Trophoblast cell (in vitro differentiated cells and primary cell): ENCODE results near the gene SMYD3.

ENCODE experiments used
- DNase-seq, 2 donors: peaks; one replicate each; pipeline ENCODE4 v3.0.0-alpha.2; 2016
- H2AFZ ChIP-seq: 2 replicates; pipeline ENCODE4 v1.6.1; 2013; ENCODE audit warnings: low read length, moderate library complexity, mild to moderate bottlenecking; ENCODE audit not compliant: insufficient read depth, poor library complexity
- H2AK5ac ChIP-seq: 2 replicates; pipeline ENCODE4 v1.6.1; 2013; ENCODE audit warnings: mild to moderate bottlenecking, low read length
- H2BK120ac ChIP-seq: 2 replicates; pipeline ENCODE4 v1.6.1; 2013; ENCODE audit warnings: low read length, mild to moderate bottlenecking, moderate library complexity; ENCODE audit not compliant: insufficient read depth, poor library complexity
- H2BK12ac ChIP-seq: 2 replicates; pipeline ENCODE4 v1.6.1; 2013; ENCODE audit warnings: mild to moderate bottlenecking, low read length, moderate library complexity
- H2BK5ac ChIP-seq: 2 replicates; pipeline ENCODE4 v1.6.1; 2013; ENCODE audit warnings: low read length, low read depth, moderate library complexity, mild to moderate bottlenecking; ENCODE audit not compliant: poor library complexity
- H3K14ac ChIP-seq: 2 replicates; pipeline ENCODE4 v1.6.1; 2013; ENCODE audit warnings: mild to moderate bottlenecking, low read length
- H3K18ac ChIP-seq: 2 replicates; pipeline ENCODE4 v1.6.1; 2013; ENCODE audit warnings: mild to moderate bottlenecking, low read length
- H3K23ac ChIP-seq: 2 replicates; pipeline ENCODE4 v1.6.1; 2013; ENCODE audit warnings: low read length
- H3K27ac ChIP-seq: 2 replicates; pipeline ENCODE4 v1.5.1; 2013; ENCODE audit warnings: low read depth, mild to moderate bottlenecking, inconsistent platforms, low read length, moderate library complexity
- H3K27me3 ChIP-seq: 2 replicates; pipeline ENCODE4 v1.6.1; 2013; ENCODE audit warnings: inconsistent platforms, mild to moderate bottlenecking, low read length, moderate library complexity; ENCODE audit not compliant: insufficient read depth
- H3K36me3 ChIP-seq, 2 experiments: 1 replicate in 1 of 2; 2 replicates in 1 of 2; pipeline ENCODE4 v1.6.1; 2013; ENCODE audit warnings: low read length in 2 of 2, mild to moderate bottlenecking in 2 of 2, moderate library complexity in 1 of 2; ENCODE audit not compliant: insufficient read depth in 2 of 2, control insufficient read depth in 1 of 2
- H3K4ac ChIP-seq: 2 replicates; pipeline ENCODE4 v1.6.1; 2013; ENCODE audit warnings: low read depth, mild to moderate bottlenecking, low read length, moderate library complexity
- H3K4me1 ChIP-seq, 2 experiments: 1 replicate in 1 of 2; 2 replicates in 1 of 2; pipeline ENCODE4 v1.6.1; 2013; ENCODE audit warnings: low read length in 2 of 2, mild to moderate bottlenecking in 2 of 2, moderate library complexity in 1 of 2; ENCODE audit not compliant: insufficient read depth in 2 of 2, control insufficient read depth in 1 of 2
- H3K4me2 ChIP-seq: 2 replicates; pipeline ENCODE4 v1.6.1; 2013; ENCODE audit warnings: inconsistent platforms, mild to moderate bottlenecking, low read length, moderate library complexity
- H3K4me3 ChIP-seq: 2 replicates; pipeline ENCODE4 v1.5.1; 2013; ENCODE audit warnings: mild to moderate bottlenecking, low read depth, low read length, inconsistent platforms
- H3K79me1 ChIP-seq: one replicate; pipeline ENCODE4 v1.6.1; 2013; ENCODE audit warnings: low read length
- H3K79me2 ChIP-seq: 2 replicates; pipeline ENCODE4 v1.6.1; 2013; ENCODE audit warnings: low read length, mild to moderate bottlenecking; ENCODE audit not compliant: control insufficient read depth, insufficient read depth, poor library complexity
- H3K9ac ChIP-seq: 2 replicates; pipeline ENCODE4 v1.6.1; 2013; ENCODE audit warnings: mild to moderate bottlenecking, low read length
- H3K9me3 ChIP-seq: 2 replicates; pipeline ENCODE4 v1.6.1; 2013; ENCODE audit warnings: low read depth, mild to moderate bottlenecking, control low read depth, inconsistent platforms, low read length; ENCODE audit not compliant: insufficient read depth
- H4K12ac ChIP-seq: 2 replicates; pipeline ENCODE4 v1.6.1; 2013; ENCODE audit warnings: low read depth, mild to moderate bottlenecking, low read length, moderate library complexity
- H4K8ac ChIP-seq: 2 replicates; pipeline ENCODE4 v1.6.1; 2013; ENCODE audit warnings: low read depth, mild to moderate bottlenecking, low read length, moderate library complexity
- H4K91ac ChIP-seq: one replicate; pipeline ENCODE4 v1.6.1; 2013; ENCODE audit warnings: low read depth, mild to moderate bottlenecking, low read length, moderate library complexity
- WGBS: extraction: QIAGEN DNeasy Blood & Tissue Kit; methylation state at CpG from one replicate; pipeline ENCODE4 v1.1.7; 2013; ENCODE audit warnings: missing lambda C conversion rate; ENCODE audit not compliant: insufficient read length, insufficient coverage; ENCODE audit errors: extremely low coverage; 5-methylcytosine and 5-hydroxymethylcytosine counted together

Gene SMYD3

GRCh38 chr1:246297279-246298265 is 209.5 kb downstream of the SMYD3 start:
- no peak overlapping the region for H3K4me3 ChIP-seq

GRCh38 chr1:246295968-246296367 is 211.1 kb downstream of the SMYD3 start:
- Histone ChIP-seq H3K79me2 (no peaks in the 10 kb centered on the region), H3K9me3 (no peaks in the 10 kb centered on the region), H4K91ac (no peak overlapping the region), H3K9ac (no peak overlapping the region), H3K79me1 (no peaks in the 10 kb centered on the region), H3K36me3 (no peaks in the 10 kb centered on the region), H3K23ac (no peak overlapping the region), H4K8ac (no peak overlapping the region), H3K14ac (no peak overlapping the region), H3K4me1 (peaks cover 0 to 2% of the 10 kb centered on the region in 2 experiments), H3K27ac (peak overlapping the region; percentile 25), H3K27me3 (no peaks in the 10 kb centered on the region), H3K4ac (no peak overlapping the region), H3K18ac (no peak overlapping the region), H2BK12ac (no peak overlapping the region), H2AK5ac (no peak overlapping the region), H2AFZ (no peak overlapping the region), H2BK5ac (no peak overlapping the region), H3K4me3 (no peak overlapping the region), H2BK120ac (peak overlapping the region; percentile 33), H4K12ac (no peak overlapping the region), H3K4me2 (no peak overlapping the region)
- no CpG with 5 or more reads among the region's 5 CpGs for WGBS
- DNase-seq = no peak

More at GRCh38 chr1:246297279-246298265, 209.5 kb downstream of the SMYD3 start:
- Histone ChIP-seq H2AFZ (no peak overlapping the region), H3K9ac (no peak overlapping the region), H3K27me3 (no peaks in the 10 kb centered on the region), H3K36me3 (no peaks in the 10 kb centered on the region), H4K91ac (no peak overlapping the region), H3K4me1 (peaks cover 0 to 5% of the 10 kb centered on the region in 2 experiments), H2BK120ac (no peak overlapping the region), H4K8ac (no peak overlapping the region), H2BK12ac (no peak overlapping the region), H3K79me2 (no peaks in the 10 kb centered on the region), H2AK5ac (no peak overlapping the region), H3K18ac (no peak overlapping the region), H3K23ac (no peak overlapping the region), H3K27ac (no peak overlapping the region), H3K79me1 (no peaks in the 10 kb centered on the region), H3K4ac (no peak overlapping the region), H3K9me3 (no peaks in the 10 kb centered on the region), H2BK5ac (no peak overlapping the region), H3K4me2 (no peak overlapping the region), H4K12ac (no peak overlapping the region), H3K14ac (no peak overlapping the region)
- WGBS = no CpG with 5 or more reads among the region's 5 CpGs
- DNase-seq = no peak

GRCh38 chr1:246295340-246295739 is 211.7 kb downstream of the SMYD3 start:
- no peak overlapping the region for H3K4me3 ChIP-seq
- no peak overlapping the region for H4K12ac ChIP-seq
- H3K4me1 ChIP-seq = peaks cover 0 to 2% of the 10 kb centered on the region in 2 experiments
- H4K91ac ChIP-seq = peak overlapping the region; percentile 35
- H2AK5ac ChIP-seq = no peak overlapping the region
- no peak overlapping the region for H2BK12ac ChIP-seq
- no peak overlapping the region for H3K4me2 ChIP-seq
- H3K9ac ChIP-seq = no peak overlapping the region
- no peak overlapping the region for H3K27ac ChIP-seq
- no peak for DNase-seq
- H3K27me3 ChIP-seq = no peaks in the 10 kb centered on the region
- no peak overlapping the region for H3K14ac ChIP-seq
- no peak overlapping the region for H3K18ac ChIP-seq
- H2AFZ ChIP-seq = no peak overlapping the region
- H3K4ac ChIP-seq = no peak overlapping the region
- H3K36me3 ChIP-seq = no peaks in the 10 kb centered on the region
- H3K9me3 ChIP-seq = no peaks in the 10 kb centered on the region
- no peak overlapping the region for H2BK5ac ChIP-seq
- no peak overlapping the region for H3K23ac ChIP-seq
- no CpG with 5 or more reads among the region's 2 CpGs for WGBS
- no peak overlapping the region for H4K8ac ChIP-seq
- H3K79me2 ChIP-seq = no peaks in the 10 kb centered on the region
- no peaks in the 10 kb centered on the region for H3K79me1 ChIP-seq
- H2BK120ac ChIP-seq = no peak overlapping the region

- H3K14ac ChIP-seq = no peak overlapping the region
- H3K4me1 ChIP-seq = no peaks in the 10 kb centered on the region
- H2BK12ac ChIP-seq = no peak overlapping the region
- H2BK5ac ChIP-seq = no peak overlapping the region
- H2AFZ ChIP-seq = no peak overlapping the region
- no peak overlapping the region for H3K9ac ChIP-seq
- H2BK120ac ChIP-seq = no peak overlapping the region
- no peaks in the 10 kb centered on the region for H3K79me2 ChIP-seq
- no peak overlapping the region for H4K12ac ChIP-seq
- DNase-seq = no peak
- H3K9me3 ChIP-seq = no peaks in the 10 kb centered on the region
- H3K36me3 ChIP-seq = no peaks in the 10 kb centered on the region
- no peak overlapping the region for H3K23ac ChIP-seq
- WGBS = no CpG with 5 or more reads among the region's 2 CpGs
- no peak overlapping the region for H3K18ac ChIP-seq
- no peak overlapping the region for H3K27ac ChIP-seq
- no peak overlapping the region for H2AK5ac ChIP-seq
- H3K79me1 ChIP-seq = no peaks in the 10 kb centered on the region
- no peak overlapping the region for H3K4ac ChIP-seq
- H3K4me3 ChIP-seq = no peak overlapping the region
- no peaks in the 10 kb centered on the region for H3K27me3 ChIP-seq
- no peak overlapping the region for H4K8ac ChIP-seq
- no peak overlapping the region for H3K4me2 ChIP-seq
- no peak overlapping the region for H4K91ac ChIP-seq
Observed at GRCh38 chr1:246294263-246294662, 212.8 kb downstream of the SMYD3 start.
